Keratinocyte (primary cell): ENCODE measurements around the gene IQSEC3. TPM values are rescaled to one million over a fixed set of nuclear protein-coding genes. Genes with fewer than 3 reads are reported as not detected.

Experiments
- DNase-seq: peaks from one replicate; pipeline ENCODE4 v3.0.0-alpha.2; 2011; ENCODE audit warnings: low read depth, missing footprints, low spot score
- FAIRE-seq: peaks from 2 replicates; lab custom pipeline; 2011; peaks lifted over from hg19 to GRCh38; lab: Jason Lieb, UNC
- H2AFZ ChIP-seq: 2 replicates; pipeline ENCODE4 v1.6.0; 2012; ENCODE audit warnings: low read length, control low read depth, inconsistent platforms; ENCODE audit not compliant: control insufficient read depth
- H3K27ac ChIP-seq: 2 replicates; pipeline ENCODE4 v1.5.1; 2011; ENCODE audit warnings: low read length; ENCODE audit not compliant: control insufficient read depth, insufficient read depth
- H3K27me3 ChIP-seq: 3 replicates; pipeline ENCODE4 v1.6.0; 2011; ENCODE audit warnings: low read length; ENCODE audit not compliant: control insufficient read depth, insufficient read depth; ENCODE audit errors: extremely low read depth
- H3K36me3 ChIP-seq, 2 experiments: 2 replicates in 1 of 2; 3 replicates in 1 of 2; pipeline ENCODE4 v1.5.1; 2011; ENCODE audit warnings: low read length in 2 of 2, mild to moderate bottlenecking in 1 of 2; ENCODE audit not compliant: control insufficient read depth in 2 of 2, insufficient read depth in 2 of 2; ENCODE audit errors: extremely low read depth in 1 of 2
- H3K4me1 ChIP-seq: 3 replicates; pipeline ENCODE4 v1.5.1; 2011; ENCODE audit warnings: low read length; ENCODE audit not compliant: control insufficient read depth, insufficient read depth; ENCODE audit errors: extremely low read depth
- H3K4me2 ChIP-seq: 3 replicates; pipeline ENCODE4 v1.6.0; 2011; ENCODE audit warnings: low read depth, low read length; ENCODE audit not compliant: control insufficient read depth, insufficient read depth; ENCODE audit errors: extremely low read depth
- H3K4me3 ChIP-seq, 3 experiments: fragments of 200-600 bp in 1 of 3; sonication (generic) in 1 of 3; 2 replicates in 2 of 3; 3 replicates in 1 of 3; pipeline ENCODE4 v1.5.1; 2011 to 2016; ENCODE audit warnings: low read length in 3 of 3, mild to moderate bottlenecking in 3 of 3, control low read depth in 2 of 3, inconsistent platforms in 1 of 3, low read depth in 1 of 3, mixed read lengths in 1 of 3, mixed run types in 1 of 3, moderate library complexity in 1 of 3; ENCODE audit not compliant: control insufficient read depth in 2 of 3, insufficient read depth in 2 of 3; ENCODE audit errors: extremely low read depth in 1 of 3
- H3K79me2 ChIP-seq: 2 replicates; pipeline ENCODE4 v1.6.0; 2012; ENCODE audit warnings: low read length; ENCODE audit not compliant: control insufficient read depth, insufficient read depth
- H3K9ac ChIP-seq: 3 replicates; pipeline ENCODE4 v1.6.0; 2011; ENCODE audit warnings: low read length; ENCODE audit not compliant: control insufficient read depth, insufficient read depth; ENCODE audit errors: extremely low read depth
- H3K9me1 ChIP-seq: 3 replicates; pipeline ENCODE4 v1.6.0; 2011; ENCODE audit warnings: low read length; ENCODE audit not compliant: control insufficient read depth, insufficient read depth; ENCODE audit errors: extremely low read depth
- H3K9me3 ChIP-seq: 2 replicates; pipeline ENCODE4 v1.5.1; 2012; ENCODE audit warnings: low read depth, low read length; ENCODE audit not compliant: control insufficient read depth
- H4K20me1 ChIP-seq: 3 replicates; pipeline ENCODE4 v1.6.0; 2011; ENCODE audit warnings: low read length; ENCODE audit not compliant: control insufficient read depth, insufficient read depth; ENCODE audit errors: extremely low read depth
- EZH2 ChIP-seq: IDR thresholded peaks from one replicate; pipeline ENCODE4 v1.6.1; 2012; ENCODE audit warnings: inconsistent platforms, mild to moderate bottlenecking, low read length, moderate library complexity
- dilution Hi-C: fragments of 300-500 bp; cut with MboI; formaldehyde crosslinking; loops from one replicate; pipeline ENCODE4 v1.7.0; 2020; ENCODE audit warnings: low sequenced_read_pairs; ENCODE audit not compliant: extremely low pct_ligation_motif_present
- polyA plus RNA-seq, 5 experiments: library from polyadenylated mRNA; depleted of rRNA in 3 of 5; stranded (reverse) in 3 of 5; stranded (forward) in 1 of 5; unstranded in 1 of 5; fragments of >200 nt; gene quantifications; 1 replicate in 1 of 5; 2 replicates in 3 of 5; 3 replicates in 1 of 5; pipeline versions ENCODE4 v1.2.1 to v1.2.3, GENCODE V29; 2011 to 2012; ENCODE audit warnings: missing spikeins in 2 of 5, low read depth in 1 of 5, low replicate concordance in 1 of 5
- TF ChIP-seq, protein P1 (sequence below), 3 experiments: IDR thresholded peaks in 1 of 3; conservative IDR thresholded peaks in 1 of 3; optimal IDR thresholded peaks in 1 of 3; 2 replicates in 2 of 3; 3 replicates in 1 of 3; pipeline versions ENCODE3 to v1.5.1; 2011; ENCODE audit warnings: low read length in 3 of 3, mild to moderate bottlenecking in 3 of 3, moderate library complexity in 2 of 3, control low read depth in 1 of 3, inconsistent platforms in 1 of 3; ENCODE audit not compliant: insufficient read depth in 2 of 3; ENCODE audit errors: extremely low read depth in 1 of 3

IQSEC3 gene
- polyA plus RNA-seq, 1 donor (not counting 4 experiments of a cell fraction or from before 2014, with no cell fraction given): not detected

DNA sequence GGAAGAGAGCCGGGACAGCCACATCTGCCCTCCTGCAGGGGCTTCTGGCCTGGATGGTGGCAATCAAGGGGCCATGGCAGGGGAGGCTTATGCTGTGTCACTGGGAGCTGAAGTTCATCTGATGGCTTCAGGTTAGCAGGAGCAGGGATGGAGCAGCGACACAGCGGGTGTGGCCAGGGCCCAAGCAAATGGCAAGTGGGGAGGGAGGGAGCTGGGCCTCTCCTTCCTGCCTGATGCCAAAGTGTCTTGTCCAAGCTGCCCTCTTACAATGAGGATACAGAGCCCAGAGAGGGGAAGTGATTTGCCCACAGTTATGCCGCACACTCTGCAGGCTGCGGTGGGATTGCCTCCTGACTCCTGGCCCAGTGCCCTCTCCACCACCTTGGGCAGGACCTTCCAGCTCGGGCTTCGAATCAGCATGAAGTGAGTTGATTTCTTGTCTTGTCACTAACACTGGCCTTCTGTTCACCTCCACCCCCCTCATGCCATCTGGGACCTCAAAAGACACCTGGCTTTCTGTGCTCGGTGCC, 51.3 kb downstream of the IQSEC3 start:
- Histone ChIP-seq H3K27ac (no peak overlapping the region), H3K9me1 (no peaks in the 10 kb centered on the region), H3K36me3 (no peaks in the 10 kb centered on the region), H3K9me3 (no peaks in the 10 kb centered on the region), H3K4me1 (no peaks in the 10 kb centered on the region), H3K9ac (no peak overlapping the region), H3K79me2 (no peaks in the 10 kb centered on the region), H3K4me2 (no peak overlapping the region), H4K20me1 (no peaks in the 10 kb centered on the region), H3K4me3 (no peak overlapping the region), H3K27me3 (no peaks in the 10 kb centered on the region), H2AFZ (no peak overlapping the region)
- dilution Hi-C loops: no loop called here
- DNase-seq (no peak), FAIRE-seq (no peak)
- TF ChIP-seq, protein P1, sequence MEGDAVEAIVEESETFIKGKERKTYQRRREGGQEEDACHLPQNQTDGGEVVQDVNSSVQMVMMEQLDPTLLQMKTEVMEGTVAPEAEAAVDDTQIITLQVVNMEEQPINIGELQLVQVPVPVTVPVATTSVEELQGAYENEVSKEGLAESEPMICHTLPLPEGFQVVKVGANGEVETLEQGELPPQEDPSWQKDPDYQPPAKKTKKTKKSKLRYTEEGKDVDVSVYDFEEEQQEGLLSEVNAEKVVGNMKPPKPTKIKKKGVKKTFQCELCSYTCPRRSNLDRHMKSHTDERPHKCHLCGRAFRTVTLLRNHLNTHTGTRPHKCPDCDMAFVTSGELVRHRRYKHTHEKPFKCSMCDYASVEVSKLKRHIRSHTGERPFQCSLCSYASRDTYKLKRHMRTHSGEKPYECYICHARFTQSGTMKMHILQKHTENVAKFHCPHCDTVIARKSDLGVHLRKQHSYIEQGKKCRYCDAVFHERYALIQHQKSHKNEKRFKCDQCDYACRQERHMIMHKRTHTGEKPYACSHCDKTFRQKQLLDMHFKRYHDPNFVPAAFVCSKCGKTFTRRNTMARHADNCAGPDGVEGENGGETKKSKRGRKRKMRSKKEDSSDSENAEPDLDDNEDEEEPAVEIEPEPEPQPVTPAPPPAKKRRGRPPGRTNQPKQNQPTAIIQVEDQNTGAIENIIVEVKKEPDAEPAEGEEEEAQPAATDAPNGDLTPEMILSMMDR (optimal IDR thresholded peaks at IDR 0.05 in 1 of 3, IDR thresholded peaks at IDR 0.05 in 1 of 3, conservative IDR thresholded peaks at IDR 0.05 in 1 of 3; ENCODE audit: extremely low read depth in 1 of 3, insufficient read depth in 2 of 3, low read length in 3 of 3): no peak
- TF ChIP-seq EZH2: no peak

DNA sequence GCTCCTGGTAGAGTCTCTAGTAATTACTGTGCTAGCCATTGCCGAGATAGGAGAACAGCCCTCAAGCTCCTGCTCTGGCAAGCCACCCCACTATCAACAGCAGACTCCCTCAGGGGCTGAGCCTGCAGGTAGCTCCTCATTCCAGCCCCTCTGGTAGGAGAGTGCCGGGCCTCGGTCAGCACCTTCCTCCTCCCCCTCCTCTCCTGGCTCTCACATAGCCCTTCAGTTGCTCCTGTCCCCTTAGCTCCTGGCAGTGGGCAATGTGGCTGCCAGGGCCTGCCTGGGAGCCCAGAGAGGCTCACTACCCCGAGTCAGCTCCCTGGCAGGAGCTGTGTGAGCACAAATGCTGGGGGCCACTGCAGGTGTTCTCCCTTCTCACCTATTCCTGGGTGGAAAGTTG, 52.0 kb downstream of the IQSEC3 start:
- no peak for FAIRE-seq
- Histone ChIP-seq H2AFZ (no peak overlapping the region), H3K27me3 (no peaks in the 10 kb centered on the region), H3K9me3 (no peaks in the 10 kb centered on the region), H3K9me1 (no peaks in the 10 kb centered on the region), H3K4me1 (no peaks in the 10 kb centered on the region), H3K27ac (no peak overlapping the region), H4K20me1 (no peaks in the 10 kb centered on the region), H3K9ac (no peak overlapping the region), H3K4me2 (no peak overlapping the region), H3K79me2 (no peaks in the 10 kb centered on the region), H3K36me3 (no peaks in the 10 kb centered on the region), H3K4me3 (no peak overlapping the region)
- no peak for DNase-seq
- dilution Hi-C loops: no loop called here
- TF ChIP-seq, protein P1 (optimal IDR thresholded peaks at IDR 0.05 in 1 of 3, IDR thresholded peaks at IDR 0.05 in 1 of 3, conservative IDR thresholded peaks at IDR 0.05 in 1 of 3; ENCODE audit: extremely low read depth in 1 of 3, insufficient read depth in 2 of 3, low read length in 3 of 3): no peak
- TF ChIP-seq EZH2: no peak
